ENCODE data around the gene KDELR3.
A peak's percentile ranks its signal among the peaks of the same experiment; 100 is the strongest.
"Not testable (repeated sequence)": the region's sequence is repeated elsewhere in the genome, so short reads cannot be mapped to it uniquely, and the experiment has no call there.

KDELR3 gene

DNA sequence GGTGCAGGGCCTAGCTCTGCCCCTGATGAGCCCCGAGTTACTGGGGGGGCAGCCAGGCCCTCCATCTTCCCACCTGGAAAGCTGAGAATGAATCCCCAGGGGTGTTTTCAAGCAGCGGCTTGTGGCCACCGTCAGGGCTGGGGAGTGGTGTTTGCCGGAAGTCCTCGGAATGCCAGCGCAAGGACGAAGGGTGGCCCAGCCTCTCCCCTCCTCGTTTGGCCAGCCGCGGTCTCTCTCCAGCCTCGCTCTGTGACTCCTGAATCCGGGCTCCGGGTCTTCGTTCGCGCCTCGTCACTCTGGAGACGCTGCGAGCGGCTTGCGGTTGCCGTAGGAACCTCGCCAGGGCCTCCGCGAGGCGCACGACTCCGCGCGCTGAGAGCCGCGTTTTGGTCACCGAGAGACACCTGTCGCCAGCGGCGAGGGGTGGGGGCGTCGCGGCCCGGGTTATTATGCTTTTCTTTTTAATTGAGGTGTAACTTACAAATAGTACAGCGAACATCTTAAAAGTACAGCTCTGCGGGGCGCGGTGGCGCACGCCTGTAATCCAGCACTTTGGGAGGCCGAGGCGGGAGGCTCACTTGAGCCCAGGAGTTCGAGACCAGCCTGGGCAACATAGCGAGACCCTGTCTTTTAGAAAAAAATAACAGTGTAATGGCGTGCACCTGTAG lies 6.3 kb upstream of the KDELR3 start:
- peak; percentile 71 to 75 for DNase-seq
- Mint-ChIP-seq H3K9me3 (no peaks in the 10 kb centered on the region), H3K4me3 (peak overlapping the region; percentile 38 to 64), H3K4me1 (peaks cover 25% of the 10 kb centered on the region), H3K27ac (peak overlapping the region in 1 of 2 donors; percentile 39), H3K27me3 (peaks cover 97% of the 10 kb centered on the region)
- ATAC-seq: peak; percentile 83

- Mint-ChIP-seq H3K27me3 (peaks cover 93% of the 10 kb centered on the region), H3K4me1 (peaks cover 31% of the 10 kb centered on the region), H3K27ac (no peak overlapping the region), H3K4me3 (no peak overlapping the region), H3K9me3 (no peaks in the 10 kb centered on the region)
- DNase-seq (no peak), ATAC-seq (no peak)
Observed at GRCh38 chr22:38462960-38463784, 4.7 kb upstream of the KDELR3 start.

DNA sequence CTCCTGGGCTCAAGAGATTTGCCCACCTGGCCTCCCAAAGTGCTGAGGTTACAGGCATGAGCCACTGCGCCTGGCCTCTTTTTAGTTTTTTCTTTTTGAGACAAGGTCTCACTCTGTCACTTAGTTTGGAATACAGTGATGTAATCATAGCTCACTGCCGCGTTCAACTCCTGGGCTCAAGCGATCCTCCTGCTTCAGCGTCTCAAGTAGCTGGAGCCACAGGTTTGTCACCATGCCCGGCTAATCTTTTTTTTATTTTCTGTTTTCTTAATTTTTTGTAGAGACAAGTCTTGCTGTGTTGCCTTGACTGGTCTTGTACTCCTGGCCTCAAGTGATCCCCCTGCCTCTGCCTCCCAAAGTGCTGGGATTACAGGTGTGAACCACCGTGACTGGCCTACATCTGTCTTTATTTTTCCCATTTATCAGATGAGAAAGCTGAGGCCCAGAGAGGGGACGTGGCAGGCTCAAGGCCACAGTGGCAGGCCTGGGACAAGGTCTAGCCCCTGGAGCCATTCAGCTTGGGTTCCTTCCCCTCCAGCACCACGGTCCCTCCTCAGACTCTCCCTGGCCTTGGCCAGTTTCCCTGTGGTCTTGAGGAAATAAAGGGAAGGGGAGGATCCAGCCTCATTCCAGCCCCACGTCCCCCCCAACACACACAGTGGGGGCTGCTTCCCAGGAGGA lies 2.8 kb upstream of the KDELR3 start:
- DNase-seq (no peak), ATAC-seq (no peak)
- Mint-ChIP-seq H3K27ac (no peak overlapping the region), H3K9me3 (no peaks in the 10 kb centered on the region), H3K4me3 (no peak overlapping the region), H3K4me1 (peaks cover 36% of the 10 kb centered on the region), H3K27me3 (peaks cover 85% of the 10 kb centered on the region)

DNA sequence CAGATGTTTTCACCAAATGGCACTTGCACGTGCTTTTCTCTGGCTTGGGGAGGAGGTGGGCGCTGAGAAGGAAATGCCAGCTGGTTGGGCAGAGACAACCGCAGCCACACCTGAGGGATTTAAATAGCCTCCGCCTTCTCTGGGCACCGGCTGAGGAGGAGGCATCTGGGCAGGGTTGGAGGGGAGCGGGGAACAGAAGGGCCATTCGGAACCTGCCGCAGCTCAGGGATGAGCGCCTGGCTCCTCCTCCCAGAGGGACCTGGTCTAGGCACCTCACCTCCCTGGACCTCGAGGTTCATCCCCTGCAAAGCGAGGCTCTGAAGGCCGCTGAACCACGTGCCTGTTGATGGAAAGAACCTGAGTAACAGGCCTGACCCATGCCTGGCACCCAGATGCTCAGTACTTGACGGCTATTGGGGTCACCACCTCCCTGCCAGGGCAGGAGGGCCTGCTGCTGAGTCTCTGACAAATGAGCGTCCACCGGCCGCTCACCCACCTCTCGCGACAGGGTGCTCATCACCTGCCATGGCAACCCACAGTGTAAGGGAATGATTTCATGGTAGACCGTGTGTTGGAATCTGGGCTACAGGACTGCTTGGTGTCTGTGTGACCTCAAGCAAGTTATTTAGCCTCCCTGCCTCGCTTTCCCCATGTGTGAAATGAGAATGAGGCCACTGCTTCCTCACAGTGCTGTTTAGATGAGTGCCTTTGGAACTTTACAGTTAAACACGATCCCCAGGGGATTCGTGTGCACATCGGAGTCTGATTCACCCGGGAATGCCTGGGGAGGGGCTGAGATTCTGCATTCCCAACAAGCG lies 2.0 kb upstream of the KDELR3 start:
- H3K4me1 Mint-ChIP-seq: peaks cover 36% of the 10 kb centered on the region
- H3K27ac Mint-ChIP-seq: no peak overlapping the region
- H3K4me3 Mint-ChIP-seq: no peak overlapping the region

DNA sequence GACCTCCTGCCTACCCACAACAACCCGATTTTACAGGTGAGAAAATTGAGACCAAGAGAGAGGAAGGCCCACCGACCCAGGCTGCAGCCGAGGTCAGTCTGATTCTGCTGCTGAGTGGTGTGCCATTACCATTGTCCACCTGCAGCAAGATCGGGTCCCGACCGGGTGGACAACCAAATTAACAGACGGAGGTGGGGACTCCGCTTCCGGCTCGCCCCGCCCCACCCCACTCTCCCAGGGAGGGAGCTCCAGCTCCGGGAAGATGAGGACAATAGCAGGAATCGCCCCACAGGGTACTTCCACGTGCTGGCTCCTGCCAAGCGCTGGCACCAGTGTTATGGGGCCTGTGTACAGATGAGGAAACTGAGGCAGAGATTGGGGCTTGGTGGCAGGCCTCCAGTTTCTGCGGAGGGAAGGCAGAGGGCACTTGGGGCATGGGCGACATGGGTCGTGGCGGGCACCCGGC lies 425 bp upstream of the KDELR3 start:
- Mint-ChIP-seq H3K4me1 (peaks cover 23% of the 10 kb centered on the region), H3K9me3 (no peaks in the 10 kb centered on the region), H3K27me3 (peaks cover 62% of the 10 kb centered on the region), H3K4me3 (peak overlapping the region; percentile 83 to 86), H3K27ac (peak overlapping the region in 1 of 2 donors; percentile 95)
- ATAC-seq: peak; percentile 19
- no peak for DNase-seq

More for the DNA sequence above, 2.0 kb upstream of the KDELR3 start:
- DNase-seq (no peak), ATAC-seq (no peak)
- Mint-ChIP-seq H3K9me3 (no peaks in the 10 kb centered on the region), H3K27me3 (peaks cover 78% of the 10 kb centered on the region)

GRCh38 chr22:38468443-38469305 lies 778 bp downstream of the KDELR3 start:
- peak overlapping the region; percentile 74 to 81 for H3K4me3 Mint-ChIP-seq
- peaks cover 50% of the 10 kb centered on the region for H3K27me3 Mint-ChIP-seq
- ATAC-seq (peak; percentile 37), DNase-seq (no peak)
- H3K4me1 Mint-ChIP-seq: peaks cover 16% of the 10 kb centered on the region
- no peak overlapping the region for H3K27ac Mint-ChIP-seq
- H3K9me3 Mint-ChIP-seq: no peaks in the 10 kb centered on the region

GRCh38 chr22:38469306-38469781 lies 1.4 kb downstream of the KDELR3 start:
- Mint-ChIP-seq H3K27ac (no peak overlapping the region), H3K4me1 (peaks cover 22% of the 10 kb centered on the region), H3K9me3 (no peaks in the 10 kb centered on the region), H3K27me3 (peaks cover 43% of the 10 kb centered on the region), H3K4me3 (no peak overlapping the region)
- ATAC-seq (no peak), DNase-seq (no peak)

- not testable (repeated sequence) for ATAC-seq, H3K9me3 Mint-ChIP-seq, H3K27ac Mint-ChIP-seq, H3K4me3 Mint-ChIP-seq, DNase-seq
- Mint-ChIP-seq H3K4me1 (peaks cover 24% of the 10 kb centered on the region), H3K27me3 (peaks cover 35% of the 10 kb centered on the region)
Observed at GRCh38 chr22:38470179-38470578, 2.3 kb downstream of the KDELR3 start.

GRCh38 chr22:38471237-38471636 lies 3.3 kb downstream of the KDELR3 start:
- H3K4me3 Mint-ChIP-seq: no peak overlapping the region
- no peak for DNase-seq
- H3K27me3 Mint-ChIP-seq: peaks cover 24% of the 10 kb centered on the region
- ATAC-seq: no peak
- H3K27ac Mint-ChIP-seq: no peak overlapping the region
- peaks cover 24% of the 10 kb centered on the region for H3K4me1 Mint-ChIP-seq
- no peaks in the 10 kb centered on the region for H3K9me3 Mint-ChIP-seq

DNA sequence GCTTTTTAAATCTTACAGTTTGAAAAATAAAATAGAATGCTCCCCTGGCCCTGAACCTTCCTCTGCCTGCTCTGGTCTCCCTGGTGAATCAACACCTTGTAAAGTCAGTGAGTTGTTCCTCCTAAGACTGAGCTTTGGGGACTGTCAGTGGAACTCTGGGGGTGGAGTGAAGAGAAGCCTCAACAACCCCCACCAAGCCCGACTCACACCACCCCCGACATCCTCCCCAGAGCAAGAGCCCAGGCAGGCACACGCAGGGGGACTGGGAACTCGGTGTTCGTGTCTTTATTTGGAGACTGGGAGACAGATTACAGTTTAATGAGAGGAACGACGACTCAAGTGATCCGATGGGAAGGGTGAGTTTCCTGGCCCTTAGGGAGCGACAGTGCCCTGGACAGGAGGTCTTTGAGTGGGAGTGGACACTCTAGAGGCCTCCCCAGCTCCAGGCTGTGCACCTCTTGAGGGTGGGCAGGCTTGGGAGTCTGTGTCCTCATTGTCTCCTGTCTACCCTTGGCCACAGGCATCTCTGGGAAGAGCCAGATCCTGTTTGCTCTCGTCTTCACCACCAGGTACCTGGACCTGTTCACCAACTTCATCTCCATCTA lies 6.2 kb downstream of the KDELR3 start:
- peaks cover 3% of the 10 kb centered on the region for H3K27me3 Mint-ChIP-seq
- peaks cover 8% of the 10 kb centered on the region for H3K4me1 Mint-ChIP-seq
- peak overlapping the region in 1 of 2 donors; percentile 9 for H3K27ac Mint-ChIP-seq
- H3K4me3 Mint-ChIP-seq: no peak overlapping the region
- ATAC-seq (no peak), DNase-seq (no peak)
- no peaks in the 10 kb centered on the region for H3K9me3 Mint-ChIP-seq

DNA sequence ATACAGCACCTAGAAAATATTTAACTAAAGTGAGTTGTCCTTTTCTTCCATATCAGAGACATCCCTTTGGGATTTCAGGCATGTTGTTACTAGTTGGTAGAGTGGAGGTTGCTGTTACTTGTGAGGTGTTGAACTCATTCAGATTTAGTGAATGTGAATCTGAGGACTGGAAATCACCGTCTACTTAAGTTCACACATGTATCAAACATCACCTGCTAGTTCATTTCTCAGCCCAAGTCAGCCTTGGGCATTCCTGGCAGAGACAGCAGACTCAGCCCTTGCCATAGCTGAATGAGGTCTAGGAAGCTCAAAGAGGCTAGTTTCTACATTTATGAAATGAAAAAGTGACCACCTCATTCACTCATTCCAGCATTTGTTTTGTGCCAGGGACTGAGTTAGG lies 9.7 kb downstream of the KDELR3 start:
- peaks cover 8% of the 10 kb centered on the region for H3K4me1 Mint-ChIP-seq
- H3K9me3 Mint-ChIP-seq: no peaks in the 10 kb centered on the region
- no peak overlapping the region for H3K4me3 Mint-ChIP-seq
- ATAC-seq (no peak), DNase-seq (no peak)
- no peak overlapping the region for H3K27ac Mint-ChIP-seq
- H3K27me3 Mint-ChIP-seq: no peaks in the 10 kb centered on the region

DNA sequence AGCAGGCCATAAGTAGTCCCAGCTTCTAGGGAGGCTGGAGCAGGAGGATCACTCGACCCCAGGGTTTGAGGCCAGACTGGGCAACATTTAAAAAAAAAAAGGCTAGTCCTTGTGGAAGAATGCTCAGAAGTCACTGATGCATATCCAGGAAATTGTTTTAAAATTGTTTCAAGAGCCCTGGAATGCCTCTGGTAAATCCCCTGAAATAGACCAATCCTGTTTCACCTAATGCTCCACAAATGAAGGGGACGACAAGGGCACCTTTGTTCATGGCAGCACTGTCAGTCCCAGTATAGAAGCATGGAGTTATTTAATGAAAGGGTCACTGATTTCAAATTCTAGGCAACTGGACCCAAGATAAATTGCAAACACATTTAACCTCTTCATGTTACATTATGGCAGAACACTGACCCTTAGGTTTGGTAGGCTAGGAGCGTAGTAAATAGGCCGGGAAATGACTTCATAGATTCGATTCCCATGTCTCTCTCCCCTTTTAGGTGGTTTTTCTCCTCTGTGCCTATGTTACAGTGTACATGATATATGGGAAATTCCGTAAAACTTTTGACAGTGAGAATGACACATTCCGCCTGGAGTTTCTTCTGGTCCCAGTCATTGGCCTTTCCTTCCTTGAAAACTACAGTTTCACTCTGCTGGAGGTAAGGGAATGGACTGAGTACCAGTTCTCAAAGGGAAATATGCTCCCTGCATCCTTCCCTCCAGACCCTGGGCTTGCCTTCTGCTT lies 11.4 kb downstream of the KDELR3 start:
- no peak overlapping the region for H3K4me3 Mint-ChIP-seq
- no peak for DNase-seq
- no peaks in the 10 kb centered on the region for H3K9me3 Mint-ChIP-seq
- peak; percentile 6 for ATAC-seq
- H3K27ac Mint-ChIP-seq: peak overlapping the region in 1 of 2 donors; percentile 26
- no peaks in the 10 kb centered on the region for H3K27me3 Mint-ChIP-seq
- peaks cover 6% of the 10 kb centered on the region for H3K4me1 Mint-ChIP-seq

- Mint-ChIP-seq H3K9me3 (no peaks in the 10 kb centered on the region), H3K4me3 (no peak overlapping the region), H3K27ac (peak overlapping the region; percentile 69 to 88), H3K27me3 (no peaks in the 10 kb centered on the region), H3K4me1 (peaks cover 15% of the 10 kb centered on the region)
- ATAC-seq: no peak
- DNase-seq: no peak
Observed at GRCh38 chr22:38481162-38481870, 13.4 kb downstream of the KDELR3 start.
